Measurements from ENCODE around the gene OGFOD3. TPM values are rescaled to one million over a fixed set of nuclear protein-coding genes. Genes with fewer than 3 reads are reported as not detected.
A peak's percentile ranks its signal among the peaks of the same experiment; 100 is the strongest.

OGFOD3 gene
- total RNA-seq, 4 donors from 2014 or later, result 13.0 to 28.7 (median 23.2) TPM

DNA sequence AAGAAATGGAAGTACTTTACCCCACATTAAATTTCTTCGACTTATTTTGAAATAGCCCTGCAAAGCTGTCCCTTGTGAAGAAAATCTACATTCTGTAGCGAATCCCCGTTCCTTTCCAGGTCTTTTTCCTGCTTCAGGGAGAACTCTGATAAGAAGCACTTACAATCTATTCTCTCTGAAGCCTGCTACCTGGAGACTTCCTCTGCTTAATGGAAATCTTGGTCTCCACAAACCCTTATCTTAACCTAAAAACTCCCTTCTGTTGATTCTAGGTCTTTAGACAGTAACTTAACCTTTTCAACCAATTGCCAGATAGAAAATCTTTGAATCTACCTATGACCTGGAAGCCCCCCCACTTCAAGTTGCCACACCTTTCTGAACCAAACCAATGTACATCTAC is 33.8 kb upstream of the OGFOD3 start:
- H3K4me3 ChIP-seq (ENCODE audit: low read depth, poor library complexity, severe bottlenecking), result no peak overlapping the region
- TF ChIP-seq, protein P1, sequence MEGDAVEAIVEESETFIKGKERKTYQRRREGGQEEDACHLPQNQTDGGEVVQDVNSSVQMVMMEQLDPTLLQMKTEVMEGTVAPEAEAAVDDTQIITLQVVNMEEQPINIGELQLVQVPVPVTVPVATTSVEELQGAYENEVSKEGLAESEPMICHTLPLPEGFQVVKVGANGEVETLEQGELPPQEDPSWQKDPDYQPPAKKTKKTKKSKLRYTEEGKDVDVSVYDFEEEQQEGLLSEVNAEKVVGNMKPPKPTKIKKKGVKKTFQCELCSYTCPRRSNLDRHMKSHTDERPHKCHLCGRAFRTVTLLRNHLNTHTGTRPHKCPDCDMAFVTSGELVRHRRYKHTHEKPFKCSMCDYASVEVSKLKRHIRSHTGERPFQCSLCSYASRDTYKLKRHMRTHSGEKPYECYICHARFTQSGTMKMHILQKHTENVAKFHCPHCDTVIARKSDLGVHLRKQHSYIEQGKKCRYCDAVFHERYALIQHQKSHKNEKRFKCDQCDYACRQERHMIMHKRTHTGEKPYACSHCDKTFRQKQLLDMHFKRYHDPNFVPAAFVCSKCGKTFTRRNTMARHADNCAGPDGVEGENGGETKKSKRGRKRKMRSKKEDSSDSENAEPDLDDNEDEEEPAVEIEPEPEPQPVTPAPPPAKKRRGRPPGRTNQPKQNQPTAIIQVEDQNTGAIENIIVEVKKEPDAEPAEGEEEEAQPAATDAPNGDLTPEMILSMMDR (IDR thresholded peaks at IDR 0.05), result no peak
- TF ChIP-seq POLR2A (IDR thresholded peaks at IDR 0.05), result no peak
- WGBS, 2 donors, result 94 to 96% methylated on average over 3 of the region's 3 CpGs
- intact Hi-C loops (cut with DNase I; ENCODE audit: low total_unique reads), result no loop called here
- no peak for DNase-seq (ENCODE audit: low spot score in 2 of 2)

DNA sequence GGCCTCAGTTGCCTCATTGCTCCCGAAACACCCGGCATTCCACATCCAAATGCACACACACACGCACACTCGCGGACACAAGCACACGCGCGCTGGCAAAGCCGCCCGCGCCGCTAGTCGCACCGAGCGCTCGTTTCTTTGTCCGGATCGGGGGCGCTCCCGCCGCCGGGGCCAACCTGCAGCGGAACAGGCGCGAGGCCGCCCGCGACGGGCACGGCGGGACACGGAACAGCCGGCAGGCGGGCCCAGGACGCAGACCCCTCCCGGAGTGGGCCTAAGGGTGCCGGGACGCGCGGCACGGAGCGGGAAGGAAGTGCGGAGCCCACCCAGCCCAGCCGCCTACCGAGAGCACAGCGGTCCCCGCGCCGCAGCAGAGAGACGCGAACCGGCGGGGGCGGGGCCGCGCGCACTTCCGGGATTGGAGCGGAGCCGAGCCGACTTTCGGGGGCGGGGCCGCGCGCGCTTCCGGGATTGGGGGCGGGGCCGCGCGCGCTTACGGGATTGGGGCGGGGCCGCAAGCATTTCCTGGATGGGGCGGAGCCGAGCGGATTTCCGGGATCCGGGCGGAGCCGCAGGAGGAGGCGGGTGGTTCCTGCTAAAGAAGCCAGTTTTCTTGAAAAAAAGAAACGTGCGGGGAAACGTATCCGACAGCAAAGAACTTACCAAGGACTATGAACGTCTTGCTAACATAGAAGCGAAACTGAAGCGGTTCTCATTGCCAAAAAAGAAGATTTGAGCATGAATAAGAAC is 32.1 kb upstream of the OGFOD3 start, which contains the start of gene CYBC1:
Gene CYBC1 (minus strand): TSS at position 396 of the 750 bp plus-strand sequence. CDS start 1,498 bp downstream, outside the sequence.
- intact Hi-C loops (cut with DNase I; ENCODE audit: low total_unique reads), result no loop called here
- 1% methylated on average over 63 to 77 of the region's 91 CpGs for WGBS, 2 donors
- H3K4me3 ChIP-seq (ENCODE audit: low read depth, poor library complexity, severe bottlenecking), result peak within 1 kb of the TSS; percentile 94
- DNase-seq (ENCODE audit: low spot score in 2 of 2), result peak; percentile 91 to 98
- TF ChIP-seq POLR2A (IDR thresholded peaks at IDR 0.05), result peak in 1 of 2 donors; percentile 62
- TF ChIP-seq, protein P1 (IDR thresholded peaks at IDR 0.05), result no peak

GRCh38 chr17:82449883-82450356 is 31.5 kb upstream of the OGFOD3 start:
- WGBS, 2 donors, result 56 to 58% methylated on average over 18 of the region's 18 CpGs
- intact Hi-C loops (cut with DNase I; ENCODE audit: low total_unique reads), result no loop called here
- no peak for DNase-seq (ENCODE audit: low spot score in 2 of 2)
- H3K4me3 ChIP-seq (ENCODE audit: low read depth, poor library complexity, severe bottlenecking), result peak overlapping the region; percentile 94
- no peak for TF ChIP-seq POLR2A (IDR thresholded peaks at IDR 0.05)
- TF ChIP-seq, protein P1 (IDR thresholded peaks at IDR 0.05), result no peak

DNA sequence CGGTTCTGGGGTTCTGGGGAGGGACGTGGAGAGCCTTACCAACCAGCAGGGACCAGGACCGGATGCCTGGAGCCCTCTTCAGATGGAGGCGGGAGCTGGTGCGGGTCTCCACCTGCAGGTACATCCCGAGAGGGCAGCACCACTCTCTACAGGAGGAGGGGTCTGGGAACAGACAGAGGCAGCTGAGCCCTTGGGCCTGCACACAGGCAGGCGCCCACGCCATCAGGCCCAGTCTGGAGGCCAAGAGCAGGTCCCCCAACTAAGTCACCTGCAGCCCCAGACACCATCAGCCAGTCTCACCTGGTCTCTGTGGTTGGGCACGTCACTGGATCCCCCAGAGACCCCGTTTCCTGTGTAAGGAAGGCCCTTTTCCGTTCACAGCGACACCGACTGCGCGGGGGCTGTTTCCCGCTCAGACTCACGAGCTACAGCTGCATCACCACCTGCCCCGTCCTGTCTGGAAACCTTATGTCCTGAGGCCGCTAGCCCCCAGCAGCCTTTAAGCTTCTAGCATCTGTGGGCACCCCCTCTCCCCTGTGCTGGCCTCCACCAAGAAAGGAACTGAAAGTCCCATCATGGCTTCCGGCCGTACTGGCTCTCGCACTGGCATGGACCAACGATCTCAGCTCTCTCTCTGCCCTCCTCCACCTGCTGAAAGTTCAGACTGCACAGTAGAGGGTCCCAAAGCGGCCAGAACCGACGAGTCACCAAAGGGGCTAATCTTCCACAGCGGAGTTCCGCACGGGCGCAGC is 30.9 kb upstream of the OGFOD3 start:
- H3K4me3 ChIP-seq (ENCODE audit: low read depth, poor library complexity, severe bottlenecking), result peak overlapping the region; percentile 94
- TF ChIP-seq POLR2A (IDR thresholded peaks at IDR 0.05), result no peak
- TF ChIP-seq, protein P1 (IDR thresholded peaks at IDR 0.05), result no peak
- intact Hi-C loops (cut with DNase I; ENCODE audit: low total_unique reads), result no loop called here
- no peak for DNase-seq (ENCODE audit: low spot score in 2 of 2)
- 62 to 73% methylated on average over 26 to 29 of the region's 30 CpGs for WGBS, 2 donors

DNA sequence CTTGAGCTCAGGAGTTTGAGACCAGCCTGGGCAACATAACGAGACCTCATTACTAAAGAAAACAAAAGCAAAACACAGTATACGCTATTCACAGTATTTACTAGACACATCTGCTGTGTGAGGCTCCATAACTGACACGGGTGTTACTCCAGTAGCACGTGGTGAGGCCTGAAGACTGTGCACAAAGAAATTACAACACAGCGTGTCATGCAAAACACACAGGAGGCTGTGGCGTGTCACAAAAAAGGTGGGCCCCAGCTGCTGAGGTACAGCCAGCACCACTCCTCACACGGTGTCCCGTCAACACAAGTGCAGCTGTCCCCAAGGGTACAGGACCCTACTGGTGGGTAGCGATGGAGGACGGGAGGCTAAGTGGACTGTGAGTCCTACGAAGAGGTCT is 29.5 kb upstream of the OGFOD3 start:
- TF ChIP-seq POLR2A (IDR thresholded peaks at IDR 0.05), result no peak
- no peak for DNase-seq (ENCODE audit: low spot score in 2 of 2)
- WGBS, 2 donors, result 90 to 94% methylated on average over 8 to 11 of the region's 11 CpGs
- intact Hi-C loops (cut with DNase I; ENCODE audit: low total_unique reads), result no loop called here
- H3K4me3 ChIP-seq (ENCODE audit: low read depth, poor library complexity, severe bottlenecking), result no peak overlapping the region

- TF ChIP-seq POLR2A (IDR thresholded peaks at IDR 0.05), result no peak
- TF ChIP-seq, protein P1 (IDR thresholded peaks at IDR 0.05), result no peak
- intact Hi-C loops (cut with DNase I; ENCODE audit: low total_unique reads), result no loop called here
- no peak for DNase-seq (ENCODE audit: low spot score in 2 of 2)
- H3K4me3 ChIP-seq (ENCODE audit: low read depth, poor library complexity, severe bottlenecking), result no peak overlapping the region
- 84 to 87% methylated on average over 11 to 12 of the region's 12 CpGs for WGBS, 2 donors
Observed at GRCh38 chr17:82446649-82447048, 28.3 kb upstream of the OGFOD3 start.
